Measurements from ENCODE around the gene C21orf58.

C21orf58 gene

GRCh38 chr21:46366561-46366960 lies 42.9 kb upstream of the C21orf58 start:
- H3K27ac ChIP-seq = no peak overlapping the region

GRCh38 chr21:46366091-46366490 lies 42.4 kb upstream of the C21orf58 start:
- no peak for TF ChIP-seq CTCF (conservative IDR thresholded peaks at IDR 0.05)
- no peak overlapping the region for H3K27ac ChIP-seq

More at GRCh38 chr21:46366561-46366960, 42.9 kb upstream of the C21orf58 start:
- TF ChIP-seq CTCF (conservative IDR thresholded peaks at IDR 0.05) = no peak

DNA sequence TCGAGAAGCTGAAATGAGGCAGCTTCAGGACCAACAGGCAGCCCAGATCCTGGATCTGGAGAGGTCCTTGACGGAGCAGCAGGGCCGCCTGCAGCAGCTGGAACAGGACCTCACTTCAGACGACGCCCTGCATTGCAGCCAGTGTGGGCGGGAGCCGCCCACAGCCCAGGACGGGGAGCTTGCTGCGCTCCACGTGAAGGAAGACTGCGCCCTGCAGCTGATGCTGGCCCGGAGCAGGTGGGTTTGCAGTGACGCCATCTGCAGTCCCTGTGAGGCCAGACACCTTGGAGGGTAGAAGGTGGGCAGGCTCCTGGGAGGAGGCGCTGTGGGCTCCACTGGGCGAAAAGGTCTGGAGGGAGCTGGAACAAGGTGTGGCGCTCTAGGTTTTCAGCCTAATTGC lies 40.0 kb upstream of the C21orf58 start:
- no peak overlapping the region for H3K27ac ChIP-seq
- no peak for TF ChIP-seq CTCF (conservative IDR thresholded peaks at IDR 0.05)

- H3K27ac ChIP-seq = no peak overlapping the region
- no peak for TF ChIP-seq CTCF (conservative IDR thresholded peaks at IDR 0.05)
Measured at GRCh38 chr21:46362946-46363345, 39.3 kb upstream of the C21orf58 start.

DNA sequence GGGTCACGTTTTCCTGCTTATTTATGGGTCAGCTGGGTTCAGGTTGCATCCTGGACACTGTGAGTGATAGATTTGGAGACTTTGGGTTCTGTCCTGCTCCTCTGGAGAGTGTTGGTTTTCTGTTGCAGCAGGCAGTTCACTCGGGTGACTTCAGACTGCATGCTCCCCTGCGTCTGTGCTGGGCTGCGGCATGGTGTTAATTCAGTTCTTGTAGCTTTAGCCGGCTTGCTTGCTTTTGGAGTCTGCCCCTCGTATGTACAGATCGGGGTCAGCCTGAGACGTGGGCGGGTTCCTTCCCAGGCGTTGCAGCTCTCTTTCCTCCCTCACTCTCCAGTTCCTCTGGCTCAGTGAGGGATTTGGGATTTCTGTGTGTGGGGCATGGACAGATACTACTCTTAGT lies 38.3 kb upstream of the C21orf58 start:
- TF ChIP-seq CTCF (conservative IDR thresholded peaks at IDR 0.05) = no peak
- H3K27ac ChIP-seq = no peak overlapping the region

DNA sequence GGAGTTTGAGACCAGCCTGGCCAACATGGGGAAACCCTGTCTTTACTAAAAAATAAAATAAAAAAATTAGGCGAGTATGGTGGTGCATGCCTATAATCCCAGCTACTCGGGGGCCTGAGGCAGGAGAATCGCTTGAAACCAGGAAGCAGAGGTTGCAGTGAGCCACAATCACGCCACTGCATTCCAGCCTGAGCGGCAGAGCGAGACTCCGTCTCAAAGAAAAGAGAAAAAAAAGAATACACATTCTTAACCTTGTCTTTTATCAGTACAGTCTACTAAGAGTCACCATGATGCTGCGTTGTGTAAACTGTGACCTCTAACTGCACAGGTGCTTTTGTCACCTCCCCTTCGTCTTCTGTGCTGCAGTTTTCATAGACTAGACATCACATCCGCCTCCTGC lies 37.5 kb upstream of the C21orf58 start:
- no peak for TF ChIP-seq CTCF (conservative IDR thresholded peaks at IDR 0.05)
- no peak overlapping the region for H3K27ac ChIP-seq

GRCh38 chr21:46357684-46358425 lies 34.2 kb upstream of the C21orf58 start:
- no peak overlapping the region for H3K27ac ChIP-seq
- TF ChIP-seq CTCF (conservative IDR thresholded peaks at IDR 0.05) = no peak
